ENCODE measurements around the gene PCNP. TPM values are rescaled to one million over a fixed set of nuclear protein-coding genes. Genes with fewer than 3 reads are reported as not detected.
A peak's percentile ranks its signal among the peaks of the same experiment; 100 is the strongest.
"Not testable (repeated sequence)": the region's sequence is repeated elsewhere in the genome, so short reads cannot be mapped to it uniquely, and the experiment has no call there.

Gene PCNP
- total RNA-seq, 1 experiment from 2014 or later, result 216 TPM

DNA sequence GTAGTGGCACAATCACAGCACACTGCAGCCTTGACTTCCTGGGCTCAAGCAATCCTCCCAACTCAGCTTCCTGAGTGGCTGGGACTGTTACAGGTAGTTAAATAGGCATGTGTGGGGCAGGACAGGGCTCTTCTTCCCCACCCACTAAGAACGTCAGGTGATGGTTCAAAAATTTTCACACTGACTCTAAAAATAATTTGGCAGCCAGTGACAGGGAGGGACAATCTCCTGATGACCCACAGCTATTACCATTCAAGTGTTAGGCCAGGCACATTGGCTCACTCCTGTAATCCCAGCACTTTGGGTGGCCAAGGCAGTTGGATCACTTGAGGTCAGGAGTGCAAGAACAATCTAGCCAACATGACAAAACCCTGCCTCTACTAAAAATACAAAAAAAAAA is 24.5 kb upstream of the PCNP start:
- no peak overlapping the region for H3K14ac ChIP-seq (ENCODE audit: insufficient read depth, low read length)
- no peak overlapping the region for H3K18ac ChIP-seq (ENCODE audit: insufficient read length, low read depth, low read length)
- H3K23me2 ChIP-seq (ENCODE audit: insufficient read length, low read depth, low read length, poor library complexity, severe bottlenecking), result no peaks in the 10 kb centered on the region
- H3K79me2 ChIP-seq (ENCODE audit: insufficient read depth, low read length), result no peaks in the 10 kb centered on the region
- Mint-ChIP-seq H3K4me3 (no peak overlapping the region), H3K9me3 (peaks cover 20 to 32% of the 10 kb centered on the region in 2 experiments), H3K27ac (no peak overlapping the region; a peak in 1 of 7 replicates), H3K27me3 (ENCODE audit: low read depth) (peaks cover 2% of the 10 kb centered on the region; the same call in 1 of the 2 replicates), H3K36me3 (ENCODE audit: insufficient read depth in 1 of 3, low read depth in 3 of 3) (peaks cover 15 to 27% (median 19%) of the 10 kb centered on the region in 3 experiments), H3K4me1 (peaks cover 17 to 20% of the 10 kb centered on the region in 2 experiments)
- no CpG with 5 or more reads among the region's 1 CpG for WGBS (ENCODE audit: extremely low coverage, insufficient read length, low lambda C conversion rate)
- H3K4ac ChIP-seq (ENCODE audit: low read depth, low read length), result no peak overlapping the region
- H4K8ac ChIP-seq (replicated peaks; ENCODE audit: insufficient read length, low read depth, low read length), result no peak overlapping the region
- H3K27ac ChIP-seq (ENCODE audit: insufficient read length, low read depth, low read length), result no peak overlapping the region
- TF ChIP-seq, protein P1, sequence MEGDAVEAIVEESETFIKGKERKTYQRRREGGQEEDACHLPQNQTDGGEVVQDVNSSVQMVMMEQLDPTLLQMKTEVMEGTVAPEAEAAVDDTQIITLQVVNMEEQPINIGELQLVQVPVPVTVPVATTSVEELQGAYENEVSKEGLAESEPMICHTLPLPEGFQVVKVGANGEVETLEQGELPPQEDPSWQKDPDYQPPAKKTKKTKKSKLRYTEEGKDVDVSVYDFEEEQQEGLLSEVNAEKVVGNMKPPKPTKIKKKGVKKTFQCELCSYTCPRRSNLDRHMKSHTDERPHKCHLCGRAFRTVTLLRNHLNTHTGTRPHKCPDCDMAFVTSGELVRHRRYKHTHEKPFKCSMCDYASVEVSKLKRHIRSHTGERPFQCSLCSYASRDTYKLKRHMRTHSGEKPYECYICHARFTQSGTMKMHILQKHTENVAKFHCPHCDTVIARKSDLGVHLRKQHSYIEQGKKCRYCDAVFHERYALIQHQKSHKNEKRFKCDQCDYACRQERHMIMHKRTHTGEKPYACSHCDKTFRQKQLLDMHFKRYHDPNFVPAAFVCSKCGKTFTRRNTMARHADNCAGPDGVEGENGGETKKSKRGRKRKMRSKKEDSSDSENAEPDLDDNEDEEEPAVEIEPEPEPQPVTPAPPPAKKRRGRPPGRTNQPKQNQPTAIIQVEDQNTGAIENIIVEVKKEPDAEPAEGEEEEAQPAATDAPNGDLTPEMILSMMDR (conservative IDR thresholded peaks at IDR 0.05), result no peak
- no peak overlapping the region for H3T11ph ChIP-seq (ENCODE audit: low read length)
- peaks cover 2% of the 10 kb centered on the region; the same call in 1 of the 2 replicates for H3K4me1 ChIP-seq (ENCODE audit: insufficient read depth, low read length)
- no peaks in the 10 kb centered on the region for H3K9me3 ChIP-seq (ENCODE audit: control insufficient read depth, low read depth, low read length)
- no peak overlapping the region for H2BK15ac ChIP-seq (ENCODE audit: low read depth, low read length)
- no peak overlapping the region for H2BK120ac ChIP-seq (ENCODE audit: low read depth, low read length, poor library complexity, severe bottlenecking)
- H3K56ac ChIP-seq (ENCODE audit: insufficient read length, low read depth, low read length), result no peak overlapping the region
- no peak overlapping the region for H2BK20ac ChIP-seq (ENCODE audit: low read depth, low read length, poor library complexity, severe bottlenecking)
- H4K5ac ChIP-seq (ENCODE audit: insufficient read length, low read depth, low read length), result peak overlapping the region; percentile 17
- DNase-seq, result no peak
- H3K23ac ChIP-seq (ENCODE audit: insufficient read length, low read depth, low read length), result no peak overlapping the region
- no peaks in the 10 kb centered on the region for H3K27me3 ChIP-seq (ENCODE audit: insufficient read depth, low read length)
- H4K20me1 ChIP-seq (ENCODE audit: control insufficient read depth, insufficient read depth, insufficient read length), result no peaks in the 10 kb centered on the region
- H3K9ac ChIP-seq (ENCODE audit: extremely low read depth, insufficient read length, low read length), result no peak overlapping the region
- no peak overlapping the region for H2BK5ac ChIP-seq (ENCODE audit: insufficient read length, low read length)
- no peak overlapping the region for H3K4me2 ChIP-seq (ENCODE audit: insufficient read depth, insufficient read length, low read length)
- no peak overlapping the region for H2AK5ac ChIP-seq (ENCODE audit: insufficient read length, low read length)
- no peak overlapping the region for H2BK12ac ChIP-seq (ENCODE audit: insufficient read length, low read depth, low read length)
- H2AFZ ChIP-seq (ENCODE audit: low read length), result no peak overlapping the region
- H4K91ac ChIP-seq (ENCODE audit: insufficient read length, low read depth, low read length), result no peak overlapping the region
- H3K79me1 ChIP-seq (ENCODE audit: insufficient read depth, low read depth, low read length, poor library complexity, severe bottlenecking), result no peaks in the 10 kb centered on the region

DNA sequence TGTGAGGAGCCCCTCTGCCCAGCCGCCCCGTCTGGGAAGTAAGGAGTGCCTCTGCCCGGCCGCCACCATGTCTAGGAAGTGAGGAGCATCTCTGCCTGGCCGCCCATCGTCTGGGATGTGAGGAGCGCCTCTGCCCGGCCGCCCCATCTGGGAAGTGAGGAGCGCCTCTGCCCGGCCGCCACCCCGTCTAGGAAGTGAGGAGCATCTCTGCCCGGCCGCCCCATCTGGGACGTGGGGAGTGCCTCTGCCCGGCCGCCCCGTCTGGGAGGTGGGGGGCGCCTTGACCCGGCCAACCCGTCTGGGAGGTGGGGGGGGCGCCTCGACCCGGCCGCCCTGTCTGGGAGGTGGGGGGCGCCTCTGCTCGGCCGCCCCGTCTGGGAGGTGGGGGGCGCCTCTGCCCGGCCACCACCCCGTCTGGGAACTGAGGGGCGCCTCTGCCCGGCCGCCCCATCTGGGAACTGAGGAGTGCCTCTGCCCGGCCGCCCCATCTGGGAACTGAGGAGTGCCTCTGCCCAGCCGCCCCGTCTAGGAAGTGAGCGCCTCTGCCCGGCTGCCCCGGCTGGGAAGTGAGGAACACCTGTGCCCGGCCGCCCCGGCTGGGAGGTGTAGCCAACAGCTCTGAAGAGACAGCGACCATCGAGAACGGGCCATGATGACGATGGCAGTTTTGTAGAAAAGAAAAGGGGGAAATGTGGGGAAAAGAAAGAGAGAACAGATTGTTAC is 22.5 kb upstream of the PCNP start:
- not testable (repeated sequence) for H2BK12ac ChIP-seq (ENCODE audit: insufficient read length, low read depth, low read length); H2BK120ac ChIP-seq (ENCODE audit: low read depth, low read length, poor library complexity, severe bottlenecking); H3K4ac ChIP-seq (ENCODE audit: low read depth, low read length); H4K8ac ChIP-seq (replicated peaks; ENCODE audit: insufficient read length, low read depth, low read length); H4K5ac ChIP-seq (ENCODE audit: insufficient read length, low read depth, low read length); H3K4me2 ChIP-seq (ENCODE audit: insufficient read depth, insufficient read length, low read length); H3K56ac ChIP-seq (ENCODE audit: insufficient read length, low read depth, low read length); H3K18ac ChIP-seq (ENCODE audit: insufficient read length, low read depth, low read length); H3K79me1 ChIP-seq (ENCODE audit: insufficient read depth, low read depth, low read length, poor library complexity, severe bottlenecking); H2AFZ ChIP-seq (ENCODE audit: low read length); H3K9me3 ChIP-seq (ENCODE audit: control insufficient read depth, low read depth, low read length); H2BK15ac ChIP-seq (ENCODE audit: low read depth, low read length); H3K23me2 ChIP-seq (ENCODE audit: insufficient read length, low read depth, low read length, poor library complexity, severe bottlenecking); H3K9ac ChIP-seq (ENCODE audit: extremely low read depth, insufficient read length, low read length); H3K27ac ChIP-seq (ENCODE audit: insufficient read length, low read depth, low read length); H3K27ac Mint-ChIP-seq; H2BK20ac ChIP-seq (ENCODE audit: low read depth, low read length, poor library complexity, severe bottlenecking); H2BK5ac ChIP-seq (ENCODE audit: insufficient read length, low read length); H3K27me3 Mint-ChIP-seq (ENCODE audit: low read depth); H3K27me3 ChIP-seq (ENCODE audit: insufficient read depth, low read length); H3K4me3 Mint-ChIP-seq; DNase-seq; H4K20me1 ChIP-seq (ENCODE audit: control insufficient read depth, insufficient read depth, insufficient read length); H3K4me1 ChIP-seq (ENCODE audit: insufficient read depth, low read length); H3K23ac ChIP-seq (ENCODE audit: insufficient read length, low read depth, low read length); H3T11ph ChIP-seq (ENCODE audit: low read length); H4K91ac ChIP-seq (ENCODE audit: insufficient read length, low read depth, low read length); H3K14ac ChIP-seq (ENCODE audit: insufficient read depth, low read length); H3K79me2 ChIP-seq (ENCODE audit: insufficient read depth, low read length); H2AK5ac ChIP-seq (ENCODE audit: insufficient read length, low read length)
- H3K36me3 Mint-ChIP-seq (ENCODE audit: insufficient read depth in 1 of 3, low read depth in 3 of 3), result peaks cover 15 to 27% (median 19%) of the 10 kb centered on the region in 3 experiments
- H3K9me3 Mint-ChIP-seq, result peaks cover 20 to 36% of the 10 kb centered on the region in 2 experiments
- peaks cover 26 to 35% of the 10 kb centered on the region in 2 experiments for H3K4me1 Mint-ChIP-seq
- WGBS (ENCODE audit: extremely low coverage, insufficient read length, low lambda C conversion rate), result no CpG with 5 or more reads among the region's 50 CpGs

Data from H9 (cell line).